Sciatic nerve (tissue), 2 donors: ENCODE measurements around the gene MFSD12. TPM values are rescaled to one million over a fixed set of nuclear protein-coding genes. Genes with fewer than 3 reads are reported as not detected.
"Not testable (repeated sequence)": the region's sequence is repeated elsewhere in the genome, so short reads cannot be mapped to it uniquely, and the experiment has no call there.

Experiments
- ATAC-seq: fragments of 200-7000 bp; cut with Tn5 transposase; one replicate; pipeline ENCODE4 v1.9.1; 2020; ENCODE audit warnings: mild to moderate bottlenecking, moderate library complexity
- DNase-seq: peaks from one replicate; pipeline ENCODE4 v3.0.0-alpha.2; 2020; ENCODE audit warnings: low spot score
- intact Hi-C: fragments of 100-400 bp; cut with DNase I; formaldehyde crosslinking; loops from one replicate; pipeline ENCODE4 v1.14.2; 2022
- total RNA-seq: library from RNA; stranded (reverse); fragmentation: NEBNext Ultra II Directional; extraction: Animal tissue kit (Norgen Biotek cat#: 25700); gene quantifications from one replicate; pipeline ENCODE4 v1.2.1, GENCODE V29; 2021
- donor health status: DM: no; HTN: no; CAD: no.
- donor health status: DM: no; HTN: no; CAD: no.

Gene MFSD12
- total RNA-seq, 1 donor from 2014 or later = 52.5 TPM

DNA sequence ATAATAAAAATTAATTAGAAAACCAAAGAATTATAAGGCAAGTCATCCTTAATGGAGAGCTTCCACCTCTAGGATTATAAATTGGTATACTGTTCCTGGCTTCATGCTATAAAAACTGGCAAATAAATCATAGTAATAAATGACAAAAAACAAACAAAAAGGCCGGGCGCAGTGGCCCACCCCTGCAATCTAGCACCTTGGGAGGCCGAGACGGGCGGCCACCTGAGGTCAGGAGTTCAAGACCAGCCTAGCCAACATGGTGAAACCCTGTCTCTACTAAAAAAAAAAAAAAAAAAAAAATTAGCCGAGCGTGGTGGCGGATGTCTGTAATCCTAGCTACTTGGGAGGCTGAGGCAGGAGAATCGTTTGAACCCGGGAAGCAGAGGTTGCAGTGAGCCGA is 12.7 kb upstream of the MFSD12 start:
- DNase-seq, ATAC-seq, intact Hi-C loops: not testable (repeated sequence)

DNA sequence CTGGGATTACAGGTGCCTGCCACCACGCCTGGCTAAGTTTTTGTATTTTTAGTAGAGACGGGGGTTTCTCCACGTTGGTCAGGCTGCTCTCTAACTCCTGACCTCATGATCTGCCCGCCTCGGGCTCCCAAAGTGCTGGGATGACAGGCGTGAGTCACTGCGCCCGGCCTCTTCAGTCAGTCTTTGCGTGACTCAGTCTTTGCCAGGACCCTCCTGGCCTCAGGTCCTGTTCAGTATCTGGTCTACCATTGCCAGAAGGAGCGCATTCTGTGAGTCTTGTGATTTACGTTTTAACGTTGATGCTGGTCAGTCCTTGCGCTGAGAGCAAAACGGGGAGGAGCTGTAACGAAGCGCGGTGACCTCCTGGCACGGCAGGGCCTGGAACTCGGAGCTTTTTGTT is 7.8 kb upstream of the MFSD12 start:
- no peak for ATAC-seq
- DNase-seq = no peak
- intact Hi-C loops = no loop called here

DNA sequence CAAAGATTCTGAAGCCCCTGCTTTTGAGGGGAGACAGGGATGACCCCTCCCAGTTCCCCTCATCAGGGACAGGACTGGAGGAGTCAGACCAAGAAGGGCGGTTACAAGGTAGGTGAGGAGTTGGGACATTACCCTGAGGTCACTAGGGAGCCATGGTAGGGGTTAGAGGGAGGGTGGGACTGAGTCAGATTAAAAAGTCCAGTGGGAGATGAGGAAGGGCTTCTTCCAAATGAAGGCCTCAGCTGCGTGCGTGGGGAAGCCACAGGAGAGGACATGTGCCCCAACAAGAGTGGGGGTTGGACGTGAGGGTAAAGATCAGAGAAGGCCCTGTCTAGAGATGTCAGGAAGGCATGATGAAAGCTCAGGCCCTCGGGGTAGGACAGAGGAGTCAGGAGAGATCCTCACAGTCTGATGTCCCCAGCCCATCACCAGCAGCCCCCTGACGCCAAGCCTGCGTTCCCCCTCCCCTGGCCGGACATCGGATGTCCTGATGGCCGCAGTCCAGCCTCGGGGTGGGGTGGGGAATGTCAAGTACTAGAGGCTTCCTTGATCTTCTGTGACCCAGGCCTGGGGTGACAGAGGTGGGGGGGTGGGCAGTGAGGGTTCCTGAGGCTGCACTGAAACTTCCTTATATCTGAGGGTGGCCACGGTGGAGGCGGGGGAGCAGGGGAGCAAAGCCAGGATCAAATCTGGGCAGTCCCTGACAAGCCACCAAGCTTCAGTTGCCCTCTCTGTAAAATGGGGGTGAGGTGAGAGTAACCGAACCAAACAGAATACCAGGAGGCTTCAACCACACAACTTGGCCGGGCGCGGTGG is 6.5 kb upstream of the MFSD12 start:
- ATAC-seq = no peak
- intact Hi-C loops = no loop called here

DNA sequence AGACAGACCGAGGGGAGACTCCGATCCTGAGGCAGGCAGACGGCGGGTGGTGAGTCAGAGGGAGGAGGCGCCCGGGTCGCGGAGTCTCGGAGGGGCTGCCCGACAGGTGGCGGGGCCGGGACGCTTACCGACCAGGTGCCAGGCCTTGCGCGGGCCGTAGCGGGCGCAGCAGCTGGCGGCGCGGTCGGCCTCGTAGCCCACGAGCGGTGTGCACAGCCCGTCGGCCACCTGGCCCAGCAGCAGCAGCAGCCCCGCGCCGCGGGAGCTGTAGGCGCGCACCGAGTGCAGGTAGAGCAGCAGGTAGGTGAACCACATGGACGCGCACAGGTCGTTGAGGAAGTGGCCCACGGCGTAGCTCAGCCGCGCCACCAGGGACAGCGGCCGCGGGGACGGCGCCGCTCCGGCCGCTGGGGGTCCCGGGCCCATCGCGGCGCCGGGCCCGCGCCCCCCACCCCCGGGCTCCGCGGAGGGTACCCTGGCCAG is 367 bp downstream of the MFSD12 start:
- ATAC-seq = no peak

More for the DNA sequence above, 6.5 kb upstream of the MFSD12 start:
- no peak for DNase-seq

DNA sequence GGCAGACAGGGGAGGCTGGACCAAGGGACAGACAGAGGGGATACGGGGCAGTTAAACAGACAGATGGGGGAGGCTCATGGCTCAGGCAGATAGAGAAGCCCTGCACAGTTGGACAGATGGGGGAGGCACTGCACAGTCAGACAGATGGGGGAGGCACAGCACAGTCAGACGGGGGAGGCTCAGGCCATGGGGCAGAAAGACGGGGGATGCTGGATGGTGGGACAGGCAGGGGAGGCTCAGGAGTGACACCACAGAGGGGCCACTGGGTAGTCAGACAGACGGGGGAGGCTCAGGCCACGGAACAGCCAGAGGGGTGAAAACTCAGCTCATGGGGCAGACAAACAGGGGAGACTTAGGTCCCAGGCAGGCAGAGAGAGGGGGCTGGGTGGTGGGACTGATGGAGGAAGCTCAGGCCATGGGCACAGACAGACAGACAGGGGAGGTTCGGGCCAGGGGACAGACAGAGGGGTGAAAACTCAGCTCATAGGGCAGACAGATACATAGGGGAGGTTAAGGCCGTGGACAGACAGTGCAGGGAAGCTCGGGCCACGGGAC is 886 bp downstream of the MFSD12 start:
- intact Hi-C loops = no loop called here
- DNase-seq (no peak), ATAC-seq (no peak)

More for the DNA sequence above, 367 bp downstream of the MFSD12 start:
- DNase-seq = no peak
- intact Hi-C loops = no loop called here

DNA sequence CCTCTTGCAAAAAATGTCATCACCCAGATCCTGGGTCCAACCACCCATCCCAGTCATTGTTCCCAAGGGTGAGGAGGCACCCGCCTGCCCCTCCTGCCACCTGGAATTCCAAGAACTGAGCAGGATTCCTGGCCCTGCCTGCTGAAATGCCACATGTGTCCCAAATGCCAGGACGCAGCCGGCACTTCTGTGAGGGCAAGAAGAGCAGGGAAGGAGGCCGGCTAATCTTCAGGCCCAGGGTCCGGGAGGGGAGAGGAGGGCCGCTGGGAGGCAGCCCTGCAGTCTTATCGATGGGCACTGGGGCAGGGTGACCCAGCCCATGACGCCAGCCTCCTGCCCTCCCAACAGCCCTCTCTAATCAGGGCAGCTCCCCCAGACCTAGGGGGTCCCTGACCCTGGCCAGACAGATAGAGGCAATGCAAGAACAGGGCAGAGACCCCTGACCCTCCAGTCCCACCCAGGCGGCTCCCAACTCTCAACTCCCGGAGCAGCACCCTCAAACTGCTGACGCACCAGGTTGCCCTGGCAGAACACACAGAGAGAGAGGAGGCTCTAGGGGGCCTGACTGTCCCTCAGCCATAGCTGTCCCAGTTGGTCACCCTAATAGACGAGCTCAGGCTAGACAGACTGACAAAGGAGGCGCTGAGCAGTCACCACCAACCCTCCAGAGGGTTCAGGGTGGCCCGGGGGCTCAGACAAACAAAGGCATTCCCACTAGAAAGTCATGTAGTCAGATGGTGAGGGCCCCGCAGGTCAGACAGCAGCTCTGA is 1.5 kb downstream of the MFSD12 start:
- DNase-seq = no peak
- no peak for ATAC-seq
- intact Hi-C loops = no loop called here

DNA sequence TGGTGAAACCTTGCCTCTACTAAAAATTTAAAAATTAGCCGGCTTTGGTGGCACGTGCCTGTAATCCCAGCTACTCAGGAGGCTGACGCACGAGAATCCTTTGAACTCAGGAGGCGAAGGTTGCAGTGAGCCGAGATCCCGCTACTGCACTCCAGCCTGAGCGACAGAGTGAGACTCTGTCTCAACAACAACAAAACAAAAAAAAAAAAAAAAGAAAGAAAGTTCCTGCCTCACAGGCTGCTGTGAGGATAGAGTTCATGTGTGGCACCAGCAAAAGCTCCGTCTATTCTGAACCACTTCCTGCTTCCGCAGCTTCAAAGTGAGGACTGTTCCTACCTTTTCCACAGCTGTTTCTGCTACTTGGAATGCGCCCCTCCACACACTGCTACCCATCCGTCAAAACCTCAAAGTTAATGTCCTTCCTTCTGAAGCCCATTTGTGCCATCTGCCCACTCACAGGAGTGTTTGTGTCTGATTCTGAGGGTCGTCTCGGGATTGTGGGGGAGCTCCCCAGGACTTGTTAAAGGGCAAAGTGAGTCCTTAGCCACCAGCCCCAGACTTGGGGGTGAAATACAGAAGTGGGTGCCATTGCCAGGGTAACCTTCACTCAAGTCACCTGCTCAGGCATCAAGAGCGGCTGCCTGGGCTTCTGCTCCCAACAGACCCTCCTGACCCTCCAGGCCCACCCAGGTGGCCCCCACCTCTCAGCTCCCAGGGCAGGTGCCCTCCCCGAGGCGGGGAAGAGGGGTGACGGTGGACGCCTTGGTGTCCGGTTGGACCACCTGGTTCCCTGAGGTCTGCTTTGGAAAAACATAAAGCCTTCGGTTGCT is 2.9 kb downstream of the MFSD12 start:
- no peak for DNase-seq

DNA sequence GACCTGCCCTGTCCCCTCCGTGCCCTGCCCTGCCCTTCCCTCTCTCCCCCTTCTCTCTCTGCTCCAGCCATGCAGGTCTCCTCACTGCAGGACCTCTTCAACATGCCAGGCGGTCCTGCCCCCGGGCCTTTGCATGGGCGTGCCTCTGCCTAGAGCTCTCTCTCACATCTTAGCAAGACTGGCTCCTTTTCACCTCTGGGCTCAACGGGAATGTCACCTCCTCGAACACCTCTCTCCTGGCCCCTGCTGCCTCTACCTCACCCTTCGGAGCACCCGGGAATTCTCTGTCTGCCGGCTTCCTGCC is 5.6 kb downstream of the MFSD12 start:
- DNase-seq = no peak
- no peak for ATAC-seq
- intact Hi-C loops = no loop called here

More for the DNA sequence above, 2.9 kb downstream of the MFSD12 start:
- ATAC-seq = no peak
- intact Hi-C loops = no loop called here

DNA sequence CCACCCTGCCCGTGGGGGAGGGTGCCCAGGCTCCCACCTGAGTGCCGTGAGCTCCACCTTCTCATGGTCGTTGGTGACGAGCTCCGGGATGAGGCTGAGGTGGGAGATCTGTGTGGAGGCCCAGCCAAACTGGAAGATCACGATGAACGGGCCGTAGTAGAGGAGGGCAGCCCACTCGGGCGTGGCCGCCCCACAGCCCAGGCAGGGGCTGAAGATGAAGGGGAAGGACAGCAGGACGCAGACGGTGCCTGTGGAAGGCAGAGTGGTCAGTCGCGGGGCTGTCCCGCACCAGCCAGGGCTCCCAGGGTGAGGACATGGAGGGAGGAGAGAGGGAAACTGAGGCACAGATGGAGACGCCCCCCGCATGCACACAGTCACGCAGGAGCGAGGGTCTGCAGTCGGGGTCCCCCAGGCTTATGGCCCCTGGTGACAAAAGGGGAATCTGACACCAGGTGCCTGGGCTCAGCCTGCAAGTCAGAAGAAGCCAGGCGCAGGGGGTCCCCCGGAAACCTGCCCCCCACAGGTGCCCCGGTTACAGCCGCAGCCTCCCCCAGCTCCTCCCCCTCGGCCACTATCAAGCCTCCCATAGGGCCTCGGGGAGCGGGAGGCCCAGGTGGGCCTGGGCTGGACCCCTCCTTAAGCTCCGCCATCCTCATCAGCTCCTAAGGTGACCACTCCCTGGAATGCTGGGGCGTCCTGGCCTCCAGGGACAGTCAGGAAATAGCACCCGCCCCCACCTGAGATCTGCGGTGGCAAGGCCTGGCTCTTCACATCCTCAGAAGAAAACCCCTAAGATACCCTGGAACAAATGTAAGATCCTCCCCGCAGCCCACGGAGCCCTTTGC is 6.2 kb downstream of the MFSD12 start:
- intact Hi-C loops = no loop called here
- ATAC-seq = no peak
- no peak for DNase-seq

DNA sequence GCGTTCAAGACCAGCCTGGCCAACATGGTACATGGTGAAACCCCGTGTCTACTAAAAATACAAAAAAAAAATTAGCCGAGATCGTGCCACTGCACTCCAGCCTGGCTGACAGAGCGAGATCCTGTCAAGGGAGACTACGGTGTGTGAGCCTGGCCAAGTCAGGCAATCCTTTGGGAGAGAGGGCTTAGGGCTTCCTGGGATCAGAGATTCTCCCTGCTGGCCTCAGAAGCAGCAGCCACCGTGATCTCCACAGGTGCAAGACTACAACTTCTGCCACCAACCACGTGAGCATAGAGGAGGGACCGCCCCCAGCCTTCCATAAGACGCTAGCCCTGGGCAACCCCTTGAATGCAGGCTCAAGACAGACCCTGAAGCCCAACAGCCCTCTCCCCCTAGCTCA is 7.6 kb downstream of the MFSD12 start:
- intact Hi-C loops = loop anchor here (10.0 kb wide), 1 partner anchor 65 kb away; no protein-coding TSS in a partner anchor
- no peak for ATAC-seq
- no peak for DNase-seq

DNA sequence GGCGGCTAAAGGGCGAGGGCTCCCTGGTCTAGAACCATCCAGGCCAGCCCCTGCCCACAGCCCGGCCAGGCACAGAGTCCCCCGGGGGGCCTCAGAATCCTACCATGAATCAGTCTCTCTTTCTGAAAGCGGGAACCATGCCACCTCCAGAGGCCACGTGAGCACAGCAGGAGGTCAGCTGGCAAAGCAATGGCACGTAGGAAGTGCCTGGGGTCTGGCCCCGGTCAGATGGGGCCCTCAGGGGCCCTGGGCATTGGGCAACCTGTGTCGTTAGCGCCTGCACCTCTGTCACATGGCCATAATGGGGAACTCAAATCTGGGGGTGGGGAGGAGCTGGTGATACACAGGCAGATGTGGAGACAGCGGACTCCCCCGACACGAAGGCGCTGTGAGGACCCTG is 8.8 kb downstream of the MFSD12 start:
- no peak for ATAC-seq
- intact Hi-C loops = loop anchor here (10.0 kb wide), 1 partner anchor 66 kb away; no protein-coding TSS in a partner anchor
- DNase-seq = no peak

DNA sequence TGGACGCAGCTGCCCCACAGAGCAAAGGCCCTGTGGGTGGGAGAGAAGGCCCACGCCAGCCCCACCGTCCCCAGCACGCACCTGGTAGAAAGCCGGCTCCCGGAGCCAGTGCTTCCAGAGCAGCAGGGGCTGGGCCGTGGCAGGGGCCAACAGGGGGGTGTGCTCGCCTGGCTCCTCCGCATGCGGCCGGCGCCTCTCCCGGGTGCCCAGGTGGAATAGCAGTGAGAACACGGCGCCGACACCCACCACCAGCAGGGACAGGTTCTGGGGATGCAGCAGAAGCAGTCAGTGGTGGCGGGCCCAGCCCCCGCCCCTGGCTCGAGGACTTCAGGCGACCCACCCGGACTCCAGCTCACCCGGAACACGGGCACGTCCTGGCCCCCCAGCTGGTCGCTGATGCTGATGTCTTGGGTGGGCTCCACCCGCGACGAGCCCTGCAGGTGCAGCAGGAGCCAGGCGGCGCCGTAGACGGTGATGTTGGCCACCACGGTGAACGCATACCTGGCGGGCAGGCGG is 9.6 kb downstream of the MFSD12 start:
- DNase-seq = no peak
- intact Hi-C loops = loop anchor here (10.0 kb wide), 1 partner anchor 67 kb away; no protein-coding TSS in a partner anchor
- no peak for ATAC-seq

DNA sequence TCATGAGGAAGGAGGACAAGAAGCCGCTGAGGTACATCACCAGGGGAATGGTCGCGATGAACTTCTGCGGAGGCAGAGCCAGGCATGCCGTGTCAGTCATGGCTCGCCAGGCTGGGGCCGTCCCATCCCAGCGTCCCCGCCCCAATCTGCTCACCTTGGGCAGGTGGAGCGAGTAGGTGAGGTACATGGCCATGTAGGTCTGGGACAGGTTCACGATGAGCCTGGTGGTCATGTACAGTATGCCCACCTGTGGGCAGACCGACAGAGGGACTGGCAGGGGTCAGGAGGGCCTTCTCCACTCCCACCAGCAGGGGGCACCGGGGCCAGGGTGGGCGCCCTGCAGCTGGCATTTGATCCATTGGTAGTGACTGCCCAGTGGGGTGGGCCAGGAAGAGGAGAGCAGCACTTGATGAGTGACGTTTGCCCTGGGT is 10.1 kb downstream of the MFSD12 start:
- intact Hi-C loops = loop anchor here (10.0 kb wide), 1 partner anchor 67 kb away; no protein-coding TSS in a partner anchor
- no peak for ATAC-seq
- no peak for DNase-seq

DNA sequence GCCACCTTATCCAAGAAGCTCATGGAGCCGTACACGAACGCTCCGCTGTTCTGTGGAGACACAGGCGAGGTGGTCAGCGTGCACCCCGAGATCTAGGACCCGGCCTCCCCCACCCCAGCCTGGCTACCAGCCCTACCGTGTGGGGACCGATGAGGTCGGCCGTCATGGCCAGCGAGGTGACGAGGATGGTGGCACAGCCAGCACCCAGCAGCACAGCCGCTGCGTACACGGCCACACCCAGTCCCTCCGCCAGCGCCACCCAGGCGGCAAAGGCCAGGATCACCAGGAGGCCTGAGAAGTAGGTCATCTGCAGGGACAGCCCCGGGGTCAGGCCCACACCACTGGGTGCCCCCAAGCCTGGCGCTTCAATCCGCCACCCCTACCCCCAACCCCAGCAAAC is 11.3 kb downstream of the MFSD12 start:
- intact Hi-C loops = loop anchor here (10.0 kb wide), 1 partner anchor 69 kb away; no protein-coding TSS in a partner anchor
- DNase-seq = no peak
- no peak for ATAC-seq

DNA sequence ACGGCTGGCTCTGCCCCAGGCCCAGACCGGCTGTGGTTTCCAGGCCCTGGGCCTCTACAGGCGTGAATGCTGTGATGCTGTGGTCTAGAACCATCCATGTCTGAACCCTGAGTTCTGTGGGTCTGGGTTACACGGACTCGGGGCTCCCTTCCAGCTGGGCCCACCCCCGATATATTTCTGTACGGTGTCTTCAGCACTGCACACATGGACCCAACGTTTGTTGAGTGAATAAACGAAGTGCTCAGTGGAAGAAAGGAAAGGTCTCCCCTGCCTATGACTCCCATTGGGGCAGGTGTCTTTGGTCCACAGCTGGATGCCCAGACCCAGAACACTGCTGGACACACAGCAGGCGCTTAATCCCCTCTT is 11.7 kb downstream of the MFSD12 start:
- ATAC-seq (no peak), DNase-seq (no peak)
- intact Hi-C loops = loop anchor here (10.0 kb wide), 1 partner anchor 69 kb away; no protein-coding TSS in a partner anchor

DNA sequence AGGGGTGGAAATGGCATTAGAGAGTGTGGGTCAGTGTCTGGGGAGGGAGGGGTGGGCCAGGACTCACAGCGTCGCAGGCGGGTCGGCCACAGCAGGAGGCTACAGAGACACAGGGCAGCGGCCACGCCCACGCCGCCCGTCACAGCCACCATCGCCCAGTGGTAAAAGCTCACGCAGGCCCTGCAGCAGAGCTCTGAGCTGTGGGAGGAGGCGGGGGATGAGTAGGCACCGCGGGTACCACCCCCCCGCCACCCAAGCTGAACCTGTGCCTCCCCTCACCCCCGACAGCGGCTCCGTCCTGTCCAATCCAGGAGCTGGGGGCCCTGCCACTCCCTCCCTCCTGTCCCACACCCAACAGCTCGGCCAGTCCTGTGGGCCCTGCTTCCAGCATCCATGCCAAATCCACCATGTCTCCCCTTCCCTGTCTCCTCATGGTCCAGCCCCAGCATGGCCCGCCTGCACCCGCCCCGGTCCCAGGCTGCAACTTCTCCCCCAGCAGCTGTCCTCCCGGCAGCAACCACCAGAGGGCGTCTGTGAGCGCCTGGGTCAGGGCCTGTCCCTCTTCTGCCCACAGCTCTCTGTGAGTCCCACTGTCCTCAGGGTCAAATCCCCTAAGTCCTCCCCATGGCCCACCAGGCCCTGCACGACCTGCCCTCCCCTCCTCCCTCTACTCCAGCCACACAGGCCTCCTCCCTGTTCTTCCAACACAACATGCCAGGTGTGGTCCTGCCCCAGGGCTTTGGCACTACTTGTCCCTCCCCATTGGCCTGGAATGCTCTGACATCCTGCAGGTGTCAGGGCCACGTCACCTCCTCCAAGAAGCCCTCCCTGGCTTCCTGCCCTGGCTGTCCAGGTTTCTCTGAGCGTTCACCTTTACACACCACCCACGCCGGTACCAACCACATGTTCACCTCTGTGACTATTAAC is 12.4 kb downstream of the MFSD12 start:
- peak; percentile 59 for ATAC-seq
- DNase-seq = peak; percentile 88
- intact Hi-C loops = loop anchor here (10.0 kb wide), 1 partner anchor 70 kb away; no protein-coding TSS in a partner anchor

DNA sequence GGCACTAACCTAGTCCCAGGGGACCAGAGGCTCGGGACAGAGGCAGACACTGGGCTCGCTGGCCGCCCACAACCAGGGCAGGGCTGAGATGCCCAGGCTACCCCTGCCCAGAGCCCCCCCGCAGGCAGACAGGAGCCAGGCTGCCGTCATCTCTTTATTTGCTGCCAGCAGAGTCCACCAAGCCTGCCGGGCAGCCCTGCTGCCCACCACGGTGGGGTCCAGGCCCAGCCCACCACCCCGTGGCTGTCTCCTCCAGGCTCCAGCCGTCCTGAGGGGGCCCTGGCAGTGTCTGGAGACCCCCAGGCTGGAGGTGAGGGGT is 13.4 kb downstream of the MFSD12 start:
- no peak for ATAC-seq
- no peak for DNase-seq
- intact Hi-C loops = loop anchor here (10.0 kb wide), 1 partner anchor 71 kb away; no protein-coding TSS in a partner anchor
